Mesothelial cell of epicardium (in vitro differentiated cells): ENCODE measurements around the gene RTN1. TPM values are rescaled to one million over a fixed set of nuclear protein-coding genes. Genes with fewer than 3 reads are reported as not detected.

Experiments used
- DNase-seq, 2 experiments: peaks; one replicate each; pipeline ENCODE4 v3.0.0; 2021; ENCODE audit warnings: low spot score in 2 of 2; ENCODE audit not compliant: unreplicated experiment in 2 of 2
- H3K27ac Mint-ChIP-seq: 2 replicates; pipeline ENCODE4 v1.8.0; 2021; ENCODE audit warnings: mixed read lengths
- H3K27me3 Mint-ChIP-seq: 2 replicates; pipeline ENCODE4 v1.8.0; 2021; ENCODE audit warnings: low read depth, mixed read lengths
- H3K36me3 Mint-ChIP-seq: 2 replicates; pipeline ENCODE4 v1.8.0; 2021; ENCODE audit warnings: mixed read lengths
- H3K4me1 Mint-ChIP-seq: 2 replicates; pipeline ENCODE4 v1.8.0; 2021; ENCODE audit warnings: mixed read lengths
- H3K4me3 Mint-ChIP-seq: 2 replicates; pipeline ENCODE4 v1.8.0; 2021; ENCODE audit warnings: mild to moderate bottlenecking, moderate library complexity, mixed read lengths
- H3K9me3 Mint-ChIP-seq: 2 replicates; pipeline ENCODE4 v1.8.0; 2021; ENCODE audit warnings: mixed read lengths
- total RNA-seq: library from RNA; stranded (reverse); gene quantifications from 3 replicates; pipeline ENCODE4 v1.2.1, GENCODE V29; 2021
- TF ChIP-seq, protein P1 (sequence below): fragments of 200-600 bp; sonication (generic); IDR thresholded peaks from one replicate; pipeline ENCODE4 v1.5.0; 2021; ENCODE audit warnings: antibody characterized with exemption; ENCODE audit not compliant: unreplicated experiment

Gene RTN1
- total RNA-seq, 1 donor from 2014 or later = 0.78 TPM

DNA sequence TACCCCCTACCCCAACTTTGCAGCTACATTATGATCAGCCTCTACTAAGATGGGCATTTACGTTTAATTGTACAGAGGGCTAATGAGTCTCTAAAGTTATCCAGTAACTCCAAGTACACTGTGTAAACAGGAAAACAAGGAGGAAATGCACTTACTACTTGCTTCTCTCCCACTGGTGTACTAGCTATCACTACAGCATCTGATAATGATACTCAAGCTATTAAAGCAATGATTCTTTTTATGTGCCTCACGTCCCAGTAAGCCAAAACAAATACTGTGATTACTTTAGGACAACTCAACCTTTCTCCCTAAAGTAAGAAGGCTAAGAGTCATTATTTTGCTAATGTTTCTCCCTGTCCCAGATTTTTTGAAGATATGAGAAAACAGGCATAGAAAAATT, 165.3 kb downstream of the RTN1 start:
- DNase-seq = no peak
- H3K27ac Mint-ChIP-seq = no peak overlapping the region
- peaks cover 13% of the 10 kb centered on the region for H3K9me3 Mint-ChIP-seq
- no peaks in the 10 kb centered on the region for H3K36me3 Mint-ChIP-seq
- H3K4me1 Mint-ChIP-seq = no peaks in the 10 kb centered on the region
- H3K4me3 Mint-ChIP-seq = no peak overlapping the region
- TF ChIP-seq, protein P1, sequence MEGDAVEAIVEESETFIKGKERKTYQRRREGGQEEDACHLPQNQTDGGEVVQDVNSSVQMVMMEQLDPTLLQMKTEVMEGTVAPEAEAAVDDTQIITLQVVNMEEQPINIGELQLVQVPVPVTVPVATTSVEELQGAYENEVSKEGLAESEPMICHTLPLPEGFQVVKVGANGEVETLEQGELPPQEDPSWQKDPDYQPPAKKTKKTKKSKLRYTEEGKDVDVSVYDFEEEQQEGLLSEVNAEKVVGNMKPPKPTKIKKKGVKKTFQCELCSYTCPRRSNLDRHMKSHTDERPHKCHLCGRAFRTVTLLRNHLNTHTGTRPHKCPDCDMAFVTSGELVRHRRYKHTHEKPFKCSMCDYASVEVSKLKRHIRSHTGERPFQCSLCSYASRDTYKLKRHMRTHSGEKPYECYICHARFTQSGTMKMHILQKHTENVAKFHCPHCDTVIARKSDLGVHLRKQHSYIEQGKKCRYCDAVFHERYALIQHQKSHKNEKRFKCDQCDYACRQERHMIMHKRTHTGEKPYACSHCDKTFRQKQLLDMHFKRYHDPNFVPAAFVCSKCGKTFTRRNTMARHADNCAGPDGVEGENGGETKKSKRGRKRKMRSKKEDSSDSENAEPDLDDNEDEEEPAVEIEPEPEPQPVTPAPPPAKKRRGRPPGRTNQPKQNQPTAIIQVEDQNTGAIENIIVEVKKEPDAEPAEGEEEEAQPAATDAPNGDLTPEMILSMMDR = no peak
- peaks cover 42% of the 10 kb centered on the region for H3K27me3 Mint-ChIP-seq

DNA sequence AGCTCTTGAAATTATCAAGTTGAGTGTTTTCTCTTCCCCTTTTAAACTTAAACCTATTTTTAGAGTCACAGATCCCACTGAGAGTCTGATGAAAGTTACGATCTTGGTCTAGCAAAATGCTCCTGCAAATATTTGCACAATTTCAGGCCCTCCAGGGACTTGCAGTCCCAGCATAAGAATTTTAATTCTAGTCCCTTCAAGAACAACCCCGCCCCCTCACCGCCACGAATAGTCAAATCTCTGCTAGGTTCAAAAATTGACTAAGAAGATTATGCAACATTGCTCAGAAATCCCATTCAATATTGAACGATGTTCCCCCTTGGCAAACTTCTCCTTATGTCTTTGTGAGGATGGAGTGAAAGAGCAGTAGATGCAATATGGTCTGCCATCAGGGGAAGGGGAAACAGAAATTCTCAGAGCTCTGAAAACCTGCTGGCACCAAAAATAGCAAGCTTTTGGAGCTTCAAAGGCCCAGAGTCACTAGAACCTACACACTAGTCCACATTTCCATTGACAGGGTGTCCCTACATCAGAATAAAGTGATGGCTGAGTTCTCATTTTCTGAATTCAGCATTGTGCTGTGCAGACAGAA, 166.4 kb downstream of the RTN1 start:
- no peak for DNase-seq
- Mint-ChIP-seq H3K27me3 (peaks cover 35% of the 10 kb centered on the region), H3K9me3 (peaks cover 19% of the 10 kb centered on the region), H3K4me1 (no peaks in the 10 kb centered on the region), H3K36me3 (no peaks in the 10 kb centered on the region), H3K27ac (no peak overlapping the region), H3K4me3 (no peak overlapping the region)
- TF ChIP-seq, protein P1 = no peak

DNA sequence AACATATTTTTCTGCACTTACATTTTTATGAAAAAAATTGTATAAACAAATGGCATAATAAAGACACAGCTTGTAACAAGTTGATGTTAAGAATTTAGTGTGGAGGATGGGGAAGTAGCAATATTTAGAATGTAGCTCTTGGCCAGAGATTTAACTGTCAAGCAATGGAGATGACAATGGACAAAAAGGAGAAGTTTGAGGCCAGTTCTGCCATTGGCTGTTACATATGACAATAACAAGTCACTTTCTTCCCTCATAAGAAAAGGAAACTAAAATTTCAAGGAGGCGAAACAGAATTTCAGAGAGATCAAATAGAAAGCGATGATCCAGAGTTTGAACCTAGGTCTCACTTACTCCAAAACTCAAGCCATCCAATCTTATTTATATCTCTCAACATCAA, 171.1 kb downstream of the RTN1 start:
- DNase-seq = no peak
- H3K36me3 Mint-ChIP-seq = no peaks in the 10 kb centered on the region
- H3K4me3 Mint-ChIP-seq = no peak overlapping the region
- peaks cover 19% of the 10 kb centered on the region for H3K27me3 Mint-ChIP-seq
- H3K27ac Mint-ChIP-seq = no peak overlapping the region
- no peaks in the 10 kb centered on the region for H3K4me1 Mint-ChIP-seq
- TF ChIP-seq, protein P1 = no peak
- peaks cover 23% of the 10 kb centered on the region for H3K9me3 Mint-ChIP-seq

DNA sequence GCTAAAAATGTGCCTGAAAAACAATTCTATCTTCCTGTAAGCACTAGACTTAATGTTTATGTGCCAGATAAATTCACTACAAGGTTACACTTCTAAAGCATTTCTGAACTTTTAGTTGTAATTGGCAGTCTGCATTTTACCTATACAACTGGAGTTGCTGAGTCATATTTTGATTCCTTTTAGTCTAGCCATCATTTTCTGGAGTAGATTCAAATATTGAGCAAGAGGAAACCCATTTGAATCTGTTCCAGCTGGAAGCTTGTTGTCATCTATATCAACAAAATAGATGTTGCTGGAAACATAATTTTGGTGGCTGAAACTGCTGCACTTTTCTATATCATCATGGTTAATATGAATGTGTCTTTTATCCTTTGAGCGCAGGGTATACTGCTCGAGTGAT, 171.8 kb downstream of the RTN1 start:
- DNase-seq = no peak
- H3K9me3 Mint-ChIP-seq = peaks cover 23% of the 10 kb centered on the region
- no peak overlapping the region for H3K27ac Mint-ChIP-seq
- H3K27me3 Mint-ChIP-seq = peaks cover 19% of the 10 kb centered on the region
- no peak overlapping the region for H3K4me3 Mint-ChIP-seq
- no peaks in the 10 kb centered on the region for H3K36me3 Mint-ChIP-seq
- H3K4me1 Mint-ChIP-seq = no peaks in the 10 kb centered on the region
- TF ChIP-seq, protein P1 = no peak

DNA sequence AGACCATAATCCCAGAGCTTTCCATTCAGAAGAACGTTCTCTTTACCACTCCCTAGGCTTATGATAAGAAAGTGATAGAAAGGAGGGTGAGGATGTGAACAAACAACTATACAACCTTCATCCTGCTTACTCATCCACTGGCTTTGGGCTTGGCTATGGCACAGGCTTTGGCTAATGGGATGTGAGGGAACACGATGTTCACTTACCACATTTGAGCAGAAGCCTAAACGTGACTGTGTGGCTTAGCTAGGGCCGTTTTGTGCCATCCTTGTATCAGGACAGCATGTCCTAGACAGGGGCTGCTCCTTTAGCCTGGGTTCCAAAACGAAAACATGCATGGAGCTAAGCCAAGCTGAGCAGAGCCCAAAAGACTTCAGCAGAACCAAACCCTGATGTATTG, 175.4 kb downstream of the RTN1 start:
- peaks cover 37% of the 10 kb centered on the region for H3K27me3 Mint-ChIP-seq
- no peak overlapping the region for H3K27ac Mint-ChIP-seq
- DNase-seq = no peak
- no peaks in the 10 kb centered on the region for H3K4me1 Mint-ChIP-seq
- no peak overlapping the region for H3K4me3 Mint-ChIP-seq
- TF ChIP-seq, protein P1 = no peak
- H3K36me3 Mint-ChIP-seq = no peaks in the 10 kb centered on the region
- peaks cover 17% of the 10 kb centered on the region for H3K9me3 Mint-ChIP-seq

DNA sequence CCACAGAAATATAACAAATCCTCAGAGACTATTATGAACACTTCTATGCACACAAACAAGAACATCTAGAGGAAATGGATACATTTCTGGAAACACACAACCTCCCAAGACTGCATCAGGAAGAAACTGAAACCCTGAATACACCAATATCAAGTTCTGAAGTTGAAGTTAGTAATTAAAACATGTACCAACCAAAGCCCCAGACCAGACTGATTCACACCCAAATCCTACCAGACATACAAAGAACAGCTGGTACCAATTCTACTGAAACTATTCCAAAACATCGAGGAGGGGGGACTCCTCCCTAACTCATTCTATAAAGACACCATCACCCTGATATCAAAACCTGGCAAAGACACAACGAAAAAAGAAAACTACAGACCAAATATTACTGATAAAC, 179.3 kb downstream of the RTN1 start:
- Mint-ChIP-seq H3K27ac (no peak overlapping the region), H3K9me3 (peaks cover 6% of the 10 kb centered on the region), H3K27me3 (peaks cover 42% of the 10 kb centered on the region), H3K36me3 (no peaks in the 10 kb centered on the region), H3K4me1 (no peaks in the 10 kb centered on the region), H3K4me3 (no peak overlapping the region)
- TF ChIP-seq, protein P1 = no peak
- no peak for DNase-seq
